GM06990 (cell line): ENCODE data around the gene CNTNAP3.
"Not testable (repeated sequence)": the region's sequence is repeated elsewhere in the genome, so short reads cannot be mapped to it uniquely, and the experiment has no call there.

Experiments used
- DNase-seq: peaks from one replicate; pipeline ENCODE4 v3.0.0-alpha.2; 2011; ENCODE audit not compliant: insufficient read length; ENCODE audit errors: extremely low read depth
- H3K27me3 ChIP-seq: replicated peaks from 2 replicates; pipeline ENCODE4 v1.6.0; 2011; ENCODE audit warnings: low read length; ENCODE audit not compliant: control insufficient read depth, insufficient read depth
- H3K36me3 ChIP-seq: 2 replicates; pipeline ENCODE4 v1.5.1; 2011; ENCODE audit warnings: low read length; ENCODE audit not compliant: control insufficient read depth, insufficient read depth
- H3K4me3 ChIP-seq: replicated peaks from 2 replicates; pipeline ENCODE4 v1.5.1; 2011; ENCODE audit warnings: low read depth, mild to moderate bottlenecking, control low read depth, low read length

Gene CNTNAP3

GRCh38 chr9:39287980-39288379, at the start of gene CNTNAP3:
Gene CNTNAP3, minus strand, starts transcription at chr9:39288167. Its CDS starts 103 bp downstream, at chr9:39288064.
- not testable (repeated sequence) for H3K4me3 ChIP-seq, DNase-seq, H3K36me3 ChIP-seq, H3K27me3 ChIP-seq

- not testable (repeated sequence) for H3K27me3 ChIP-seq, H3K4me3 ChIP-seq
Observed at GRCh38 chr9:39279995-39280394, 8.0 kb downstream of the CNTNAP3 start.

GRCh38 chr9:39242513-39242912, 45.5 kb downstream of the CNTNAP3 start:
- H3K4me3 ChIP-seq, DNase-seq, H3K27me3 ChIP-seq, H3K36me3 ChIP-seq: not testable (repeated sequence)

More at GRCh38 chr9:39279995-39280394, 8.0 kb downstream of the CNTNAP3 start:
- not testable (repeated sequence) for DNase-seq, H3K36me3 ChIP-seq

- DNase-seq, H3K27me3 ChIP-seq, H3K4me3 ChIP-seq, H3K36me3 ChIP-seq: not testable (repeated sequence)
Observed at GRCh38 chr9:39232130-39232991, 55.6 kb downstream of the CNTNAP3 start.

GRCh38 chr9:39215976-39216375, 72.0 kb downstream of the CNTNAP3 start:
- not testable (repeated sequence) for H3K36me3 ChIP-seq, H3K4me3 ChIP-seq, DNase-seq, H3K27me3 ChIP-seq

- H3K4me3 ChIP-seq, DNase-seq, H3K36me3 ChIP-seq, H3K27me3 ChIP-seq: not testable (repeated sequence)
Observed at GRCh38 chr9:39209773-39210172, 78.2 kb downstream of the CNTNAP3 start.

- H3K36me3 ChIP-seq, H3K27me3 ChIP-seq, DNase-seq, H3K4me3 ChIP-seq: not testable (repeated sequence)
Observed at GRCh38 chr9:39206643-39207042, 81.3 kb downstream of the CNTNAP3 start.

GRCh38 chr9:39205842-39206241, 82.1 kb downstream of the CNTNAP3 start:
- H3K27me3 ChIP-seq, H3K36me3 ChIP-seq, DNase-seq, H3K4me3 ChIP-seq: not testable (repeated sequence)

GRCh38 chr9:39200412-39200811, 87.6 kb downstream of the CNTNAP3 start:
- H3K36me3 ChIP-seq, H3K4me3 ChIP-seq, DNase-seq, H3K27me3 ChIP-seq: not testable (repeated sequence)

GRCh38 chr9:39198000-39198709, 89.8 kb downstream of the CNTNAP3 start:
- not testable (repeated sequence) for H3K4me3 ChIP-seq, H3K27me3 ChIP-seq, H3K36me3 ChIP-seq, DNase-seq

GRCh38 chr9:39171370-39171769, 116.6 kb downstream of the CNTNAP3 start:
- H3K27me3 ChIP-seq, H3K4me3 ChIP-seq, DNase-seq, H3K36me3 ChIP-seq: not testable (repeated sequence)

- H3K4me3 ChIP-seq, DNase-seq, H3K36me3 ChIP-seq, H3K27me3 ChIP-seq: not testable (repeated sequence)
Observed at GRCh38 chr9:39157714-39158113, 130.3 kb downstream of the CNTNAP3 start.

GRCh38 chr9:39132826-39133552, 155.0 kb downstream of the CNTNAP3 start:
- H3K36me3 ChIP-seq, H3K4me3 ChIP-seq, DNase-seq: not testable (repeated sequence)

GRCh38 chr9:39121401-39121800, 166.6 kb downstream of the CNTNAP3 start:
- not testable (repeated sequence) for H3K36me3 ChIP-seq, H3K27me3 ChIP-seq, DNase-seq, H3K4me3 ChIP-seq

More at GRCh38 chr9:39132826-39133552, 155.0 kb downstream of the CNTNAP3 start:
- H3K27me3 ChIP-seq: not testable (repeated sequence)
